HEK293T (cell line): ENCODE measurements around the gene ADIPOR2.

ENCODE experiments used
- BHLHE40 ChIP-seq: fragments of 450-650 bp; IDR thresholded peaks from 2 replicates; pipeline ENCODE4 v1.6.1; 2016; ENCODE audit warnings: mild to moderate bottlenecking, moderate library complexity, borderline replicate concordance
- CTBP1 ChIP-seq: fragments of 450-650 bp; IDR thresholded peaks from 2 replicates; pipeline ENCODE4 v1.6.1; 2016; ENCODE audit warnings: borderline replicate concordance
- ELF4 ChIP-seq: fragments of 450-650 bp; IDR thresholded peaks from 2 replicates; pipeline ENCODE4 v1.6.1; 2017; ENCODE audit warnings: antibody characterized with exemption
- FOXM1 ChIP-seq: fragments of 450-650 bp; IDR thresholded peaks from 2 replicates; pipeline ENCODE4 v1.6.1; 2017; ENCODE audit warnings: mild to moderate bottlenecking, borderline replicate concordance
- PKNOX1 ChIP-seq: fragments of 450-650 bp; IDR thresholded peaks from 2 replicates; pipeline ENCODE4 v1.6.1; 2016
- SP1 ChIP-seq: fragments of 450-650 bp; IDR thresholded peaks from 2 replicates; pipeline ENCODE4 v1.6.1; 2017
- SUZ12 ChIP-seq: fragments of 450-650 bp; IDR thresholded peaks from 2 replicates; pipeline ENCODE4 v1.6.1; 2016; ENCODE audit warnings: mild to moderate bottlenecking

DNA sequence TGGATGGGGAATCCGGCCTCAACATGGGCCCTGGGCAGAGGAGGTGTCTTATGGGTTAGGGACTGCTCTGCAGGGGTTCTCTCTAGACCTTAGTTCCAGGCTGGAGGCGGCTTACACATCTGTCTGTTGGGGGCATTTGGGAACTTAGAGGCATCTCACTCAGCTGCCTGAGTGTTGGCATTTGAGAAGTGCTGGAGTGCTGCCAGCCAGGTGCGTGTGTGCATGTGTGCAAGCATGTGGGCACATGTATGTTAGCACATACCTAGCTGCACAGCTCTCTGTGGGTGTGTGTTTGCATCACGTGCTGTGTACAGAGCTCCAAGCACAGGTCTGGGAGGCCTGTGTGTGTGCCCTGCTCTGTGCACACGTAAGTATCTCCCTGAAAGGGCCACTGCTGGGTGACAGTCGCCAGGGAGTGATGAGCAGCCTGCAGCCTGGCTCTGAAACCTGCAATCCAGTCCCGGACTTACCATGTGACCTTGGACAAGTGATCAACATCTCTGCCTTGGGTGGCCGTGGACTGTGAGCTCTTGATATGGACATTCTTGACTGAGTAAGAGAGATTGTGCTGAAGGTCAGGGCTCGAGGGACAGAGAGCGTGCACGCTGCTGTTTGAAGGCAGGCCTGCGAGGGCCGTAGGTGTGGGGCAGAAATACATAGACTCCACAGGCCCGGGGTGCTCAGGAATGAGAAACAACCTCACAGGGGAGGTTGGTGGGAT is 134.7 kb downstream of the ADIPOR2 start:
- TF ChIP-seq ELF4: no peak
- TF ChIP-seq SP1: no peak
- no peak for TF ChIP-seq FOXM1
- no peak for TF ChIP-seq SUZ12
- TF ChIP-seq CTBP1: no peak
- no peak for TF ChIP-seq BHLHE40
- TF ChIP-seq PKNOX1: no peak
